NCI-H2227 treated with DMSO at 0.1 percent for 48 hours (cell line): ENCODE data around the gene RPS6KA4.
"Not testable (repeated sequence)": the region's sequence is repeated elsewhere in the genome, so short reads cannot be mapped to it uniquely, and the experiment has no call there.

Experiments used
- DNase-seq: peaks from one replicate; lab custom pipeline; 2025; lab: John Stamatoyannopoulos, UW

Gene RPS6KA4

GRCh38 chr11:64387916-64388315, 29.0 kb downstream of the RPS6KA4 start:
- no peak for DNase-seq

- no peak for DNase-seq
Observed at GRCh38 chr11:64388894-64389293, 29.9 kb downstream of the RPS6KA4 start.

GRCh38 chr11:64389851-64390250, 30.9 kb downstream of the RPS6KA4 start:
- DNase-seq, result no peak

GRCh38 chr11:64390558-64390957, 31.6 kb downstream of the RPS6KA4 start:
- DNase-seq, result no peak

- no peak for DNase-seq
Observed at GRCh38 chr11:64391839-64392238, 32.9 kb downstream of the RPS6KA4 start.

- DNase-seq, result no peak
Observed at GRCh38 chr11:64395545-64396078, 36.6 kb downstream of the RPS6KA4 start.

- DNase-seq, result peak; percentile 42
Observed at GRCh38 chr11:64396079-64396591, 37.2 kb downstream of the RPS6KA4 start.

GRCh38 chr11:64400102-64400501, 41.1 kb downstream of the RPS6KA4 start:
- DNase-seq, result no peak

- DNase-seq, result no peak
Observed at GRCh38 chr11:64400667-64401066, 41.7 kb downstream of the RPS6KA4 start.

- no peak for DNase-seq
Observed at GRCh38 chr11:64401775-64402174, 42.8 kb downstream of the RPS6KA4 start.

- no peak for DNase-seq
Observed at GRCh38 chr11:64403106-64403505, 44.1 kb downstream of the RPS6KA4 start.

GRCh38 chr11:64406221-64406946, 47.4 kb downstream of the RPS6KA4 start:
- DNase-seq, result no peak

- no peak for DNase-seq
Observed at GRCh38 chr11:64407221-64407620, 48.3 kb downstream of the RPS6KA4 start.

- DNase-seq, result no peak
Observed at GRCh38 chr11:64407630-64408029, 48.7 kb downstream of the RPS6KA4 start.

- no peak for DNase-seq
Observed at GRCh38 chr11:64409278-64409677, 50.3 kb downstream of the RPS6KA4 start.

- DNase-seq, result no peak
Observed at GRCh38 chr11:64409707-64410403, 50.9 kb downstream of the RPS6KA4 start.

- DNase-seq, result no peak
Observed at GRCh38 chr11:64410404-64410734, 51.4 kb downstream of the RPS6KA4 start.

- DNase-seq, result no peak
Observed at GRCh38 chr11:64413417-64413816, 54.5 kb downstream of the RPS6KA4 start.

GRCh38 chr11:64415286-64415685, 56.3 kb downstream of the RPS6KA4 start:
- DNase-seq, result no peak

GRCh38 chr11:64415996-64416728, 57.2 kb downstream of the RPS6KA4 start:
- DNase-seq, result no peak

GRCh38 chr11:64418233-64418632, 59.3 kb downstream of the RPS6KA4 start:
- not testable (repeated sequence) for DNase-seq

GRCh38 chr11:64419257-64419790, 60.4 kb downstream of the RPS6KA4 start:
- no peak for DNase-seq
